ENCODE measurements around the gene PDAP1.

- TF ChIP-seq, protein P1, sequence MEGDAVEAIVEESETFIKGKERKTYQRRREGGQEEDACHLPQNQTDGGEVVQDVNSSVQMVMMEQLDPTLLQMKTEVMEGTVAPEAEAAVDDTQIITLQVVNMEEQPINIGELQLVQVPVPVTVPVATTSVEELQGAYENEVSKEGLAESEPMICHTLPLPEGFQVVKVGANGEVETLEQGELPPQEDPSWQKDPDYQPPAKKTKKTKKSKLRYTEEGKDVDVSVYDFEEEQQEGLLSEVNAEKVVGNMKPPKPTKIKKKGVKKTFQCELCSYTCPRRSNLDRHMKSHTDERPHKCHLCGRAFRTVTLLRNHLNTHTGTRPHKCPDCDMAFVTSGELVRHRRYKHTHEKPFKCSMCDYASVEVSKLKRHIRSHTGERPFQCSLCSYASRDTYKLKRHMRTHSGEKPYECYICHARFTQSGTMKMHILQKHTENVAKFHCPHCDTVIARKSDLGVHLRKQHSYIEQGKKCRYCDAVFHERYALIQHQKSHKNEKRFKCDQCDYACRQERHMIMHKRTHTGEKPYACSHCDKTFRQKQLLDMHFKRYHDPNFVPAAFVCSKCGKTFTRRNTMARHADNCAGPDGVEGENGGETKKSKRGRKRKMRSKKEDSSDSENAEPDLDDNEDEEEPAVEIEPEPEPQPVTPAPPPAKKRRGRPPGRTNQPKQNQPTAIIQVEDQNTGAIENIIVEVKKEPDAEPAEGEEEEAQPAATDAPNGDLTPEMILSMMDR (IDR thresholded peaks at IDR 0.05; ENCODE audit: poor library complexity), result no peak
- TF ChIP-seq EZH2 (IDR thresholded peaks at IDR 0.05; ENCODE audit: borderline replicate concordance), result no peak
These were observed 34.0 kb downstream of the PDAP1 start, which contains the start of gene ARPC1B for GRCh38 chr7:99374111-99375064.

Data from hepatocyte (in vitro differentiated cells).